OCI-LY3 (cell line): ENCODE measurements around the gene KIF18B.

Source experiments
- H2AFZ ChIP-seq: fragments of 200-600, 300-600 bp; shearing (Covaris generic); 2 replicates; pipeline ENCODE4 v1.6.0; 2014; ENCODE audit warnings: antibody characterized with exemption, low read depth, low read length
- H3K27ac ChIP-seq: fragments of 200-600, 300-600 bp; sonication (generic); 2 replicates; pipeline ENCODE4 v1.5.1; 2014; ENCODE audit warnings: mild to moderate bottlenecking, low read length, moderate library complexity, mixed read lengths
- H3K27me3 ChIP-seq: fragments of 200-600, 300-600 bp; sonication (generic); 2 replicates; pipeline ENCODE4 v1.6.1; 2014; ENCODE audit warnings: low read depth, low read length, mixed read lengths
- H3K36me3 ChIP-seq: fragments of 200-600, 300-600 bp; sonication (generic); replicated peaks from 2 replicates; pipeline ENCODE3; 2014; ENCODE audit warnings: low read depth, low read length, mixed read lengths
- H3K4me1 ChIP-seq: fragments of 300-600, 200-600 bp; sonication (generic); 2 replicates; pipeline ENCODE4 v1.6.1; 2014; ENCODE audit warnings: low read length, mixed read lengths
- H3K4me2 ChIP-seq: fragments of 200-600, 300-600 bp; sonication (generic); 2 replicates; pipeline ENCODE4 v1.6.1; 2014; ENCODE audit warnings: low read length, mixed read lengths
- H3K4me3 ChIP-seq: fragments of 300-600, 200-600 bp; sonication (generic); 2 replicates; pipeline ENCODE4 v1.5.1; 2014; ENCODE audit warnings: antibody characterized with exemption, mild to moderate bottlenecking, low read length, moderate library complexity
- H3K79me2 ChIP-seq: fragments of 300-600, 200-600 bp; shearing (Covaris generic); 2 replicates; pipeline ENCODE4 v1.6.1; 2014; ENCODE audit warnings: mild to moderate bottlenecking, low read length, mixed read lengths
- H3K9ac ChIP-seq: fragments of 300-600, 200-600 bp; shearing (Covaris generic); 2 replicates; pipeline ENCODE4 v1.6.0; 2014; ENCODE audit warnings: mild to moderate bottlenecking, low read length, moderate library complexity
- H3K9me3 ChIP-seq: fragments of 200-600, 300-600 bp; shearing (Covaris generic); 2 replicates; pipeline ENCODE4 v1.6.1; 2014; ENCODE audit warnings: low read length, mixed read lengths; ENCODE audit not compliant: insufficient read depth
- H4K20me1 ChIP-seq: fragments of 200-600, 300-600 bp; sonication (generic); 2 replicates; pipeline ENCODE4 v1.6.1; 2016; ENCODE audit warnings: low read length, mixed read lengths; ENCODE audit not compliant: insufficient read depth
- CTCF ChIP-seq: fragments of 200-600, 300-600 bp; sonication (generic); IDR thresholded peaks from 2 replicates; pipeline ENCODE4 v1.5.1; 2014; ENCODE audit warnings: antibody characterized with exemption, low read length, low read depth
- EZH2phosphoT487 ChIP-seq: fragments of 200-600 bp; shearing (Covaris generic); IDR thresholded peaks from 2 replicates; pipeline ENCODE4 v1.6.1; 2018; ENCODE audit warnings: antibody characterized with exemption, mixed run types, low read depth

Gene KIF18B

GRCh38 chr17:44971776-44972483 lies 24.4 kb upstream of the KIF18B start:
- Histone ChIP-seq H3K4me3 (no peak overlapping the region), H3K9ac (no peak overlapping the region), H3K79me2 (no peaks in the 10 kb centered on the region), H3K27me3 (peaks cover 16% of the 10 kb centered on the region), H3K9me3 (no peaks in the 10 kb centered on the region), H3K4me1 (no peaks in the 10 kb centered on the region), H3K27ac (no peak overlapping the region), H3K36me3 (no peaks in the 10 kb centered on the region), H2AFZ (no peak overlapping the region), H4K20me1 (no peaks in the 10 kb centered on the region), H3K4me2 (no peak overlapping the region)
- no peak for TF ChIP-seq EZH2phosphoT487

GRCh38 chr17:44970136-44970741 lies 22.7 kb upstream of the KIF18B start:
- no peaks in the 10 kb centered on the region for H3K4me1 ChIP-seq

GRCh38 chr17:44969144-44969780 lies 21.7 kb upstream of the KIF18B start:
- Histone ChIP-seq H2AFZ (no peak overlapping the region), H3K27me3 (0 out of 2 replicates have a peak, but pooled peaks cover 3% of the 10 kb centered on the region), H3K4me3 (no peak overlapping the region), H3K27ac (no peak overlapping the region), H3K4me2 (no peak overlapping the region), H4K20me1 (no peaks in the 10 kb centered on the region), H3K36me3 (no peaks in the 10 kb centered on the region), H3K4me1 (no peaks in the 10 kb centered on the region), H3K79me2 (no peaks in the 10 kb centered on the region), H3K9me3 (no peaks in the 10 kb centered on the region), H3K9ac (no peak overlapping the region)
- no peak for TF ChIP-seq CTCF
- no peak for TF ChIP-seq EZH2phosphoT487

More at GRCh38 chr17:44970136-44970741, 22.7 kb upstream of the KIF18B start:
- 0 out of 2 replicates have a peak, but pooled peaks cover 5% of the 10 kb centered on the region for H3K27me3 ChIP-seq
- no peaks in the 10 kb centered on the region for H4K20me1 ChIP-seq
- peak overlapping the region; percentile 73 for H2AFZ ChIP-seq
- H3K79me2 ChIP-seq = no peaks in the 10 kb centered on the region
- H3K9ac ChIP-seq = peak overlapping the region; percentile 55; the same call in 1 of the 2 replicates
- H3K9me3 ChIP-seq = no peaks in the 10 kb centered on the region
- H3K4me2 ChIP-seq = peak overlapping the region; percentile 57
- TF ChIP-seq CTCF (no peak), EZH2phosphoT487 (no peak)
- H3K27ac ChIP-seq = no peak overlapping the region
- peak overlapping the region; percentile 84 for H3K4me3 ChIP-seq
- no peaks in the 10 kb centered on the region for H3K36me3 ChIP-seq

GRCh38 chr17:44968225-44969143 lies 20.9 kb upstream of the KIF18B start, which contains the start of gene C1QL1:
Gene C1QL1, minus strand, starts transcription at chr17:44968303. Its CDS starts 255 bp downstream, at chr17:44968048.
- H3K4me1 ChIP-seq = no peaks in the 10 kb centered on the region
- no peak within 1 kb of the TSS for H3K4me2 ChIP-seq
- no peaks in the 10 kb centered on the region for H3K27me3 ChIP-seq
- H2AFZ ChIP-seq = no peak within 1 kb of the TSS
- H3K4me3 ChIP-seq = no peak within 1 kb of the TSS
- no peaks in the 10 kb centered on the region for H4K20me1 ChIP-seq
- no peak within 1 kb of the TSS for H3K27ac ChIP-seq
- TF ChIP-seq CTCF (no peak), EZH2phosphoT487 (no peak)
- H3K9me3 ChIP-seq = no peaks in the 10 kb centered on the region
- no peaks in the 10 kb centered on the region for H3K79me2 ChIP-seq
- H3K36me3 ChIP-seq = no peaks in the 10 kb centered on the region
- H3K9ac ChIP-seq = no peak within 1 kb of the TSS
